DND-41 (cell line): ENCODE results near the gene SLC25A21.

Experiments used
- CTCF ChIP-seq: IDR thresholded peaks from 2 replicates; pipeline ENCODE4 v1.5.1; 2012; ENCODE audit warnings: borderline replicate concordance, low read length, moderate library complexity, mild to moderate bottlenecking; ENCODE audit not compliant: poor library complexity, severe bottlenecking; ENCODE audit errors: extremely low read depth
- EZH2 ChIP-seq: IDR thresholded peaks from 3 replicates; pipeline ENCODE4 v1.6.1; 2012; ENCODE audit warnings: borderline replicate concordance, low read depth, mild to moderate bottlenecking, moderate library complexity, low read length, inconsistent platforms; ENCODE audit not compliant: severe bottlenecking

DNA sequence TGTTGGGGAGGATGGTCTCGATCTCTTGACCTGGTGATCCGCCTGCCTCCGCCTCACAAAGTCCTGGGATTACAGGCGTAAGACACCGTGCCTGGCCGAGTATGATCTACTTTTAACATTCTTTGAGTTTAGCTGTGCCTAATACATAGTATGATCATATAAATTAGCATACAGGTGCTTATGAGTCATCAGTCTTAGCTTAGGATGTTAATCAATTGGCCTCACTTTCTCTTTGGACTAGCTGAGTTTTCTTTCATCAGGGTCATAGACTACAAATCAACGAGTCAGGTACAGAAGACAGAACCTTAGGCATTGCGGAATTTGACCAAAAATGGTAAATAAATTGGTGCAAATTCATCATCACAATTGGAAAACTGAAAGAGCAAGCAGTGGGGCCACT is 2.2 kb downstream of the SLC25A21 start:
- TF ChIP-seq CTCF (no peak), EZH2 (no peak)
